HepG2 (cell line): ENCODE data around the gene SCFD2. TPM values are rescaled to one million over a fixed set of nuclear protein-coding genes. Genes with fewer than 3 reads are reported as not detected.
A peak's percentile ranks its signal among the peaks of the same experiment; 100 is the strongest.

ENCODE experiments used
- ATAC-seq: fragments of 200-7000 bp; cut with Tn5 transposase; 3 replicates; pipeline ENCODE4 v1.9.1; 2020; ENCODE audit warnings: mild to moderate bottlenecking, moderate library complexity
- BruUV-seq: library from RNA; stranded (reverse); fragments of 400-500 nt; replicated peaks from 2 replicates; lab custom pipeline; 2021; lab: Mats Ljungman, UMichigan
- CTCF ChIA-PET: fragments of 300-600 bp; formaldehyde crosslinking; extraction: SDS; loops from one replicate; lab custom pipeline; 2021; ENCODE audit warnings: low total read pairs, inconsistent platforms, low intra/inter-chr PET ratio; lab: Yijun Ruan, JAX
- POLR2A ChIA-PET: fragments of 350-600 bp; sonication (Branson Sonifier 250); formaldehyde crosslinking; loops from one replicate; lab custom pipeline; 2020; ENCODE audit warnings: antibody characterized with exemption, inconsistent platforms; lab: Yijun Ruan, JAX
- DNase-seq: peaks from one replicate; pipeline ENCODE4 v3.0.0-alpha.2; 2015; ENCODE audit warnings: low spot score
- FAIRE-seq: peaks from 3 replicates; lab custom pipeline; 2011; peaks lifted over from hg19 to GRCh38; lab: Jason Lieb, UNC
- H2AFZ ChIP-seq: one replicate; pipeline ENCODE4 v1.6.1; 2011; ENCODE audit warnings: low read length, inconsistent platforms
- H3K27ac ChIP-seq: fragments of 300-600 bp; 3 replicates; pipeline ENCODE4 v1.8.0; 2011; ENCODE audit warnings: mixed run types, mild to moderate bottlenecking, mixed read lengths, low read length, inconsistent platforms; ENCODE audit not compliant: insufficient read depth; ENCODE audit errors: extremely low read length
- H3K27me3 ChIP-seq, 2 experiments: fragments of 200-600 bp in 1 of 2; 2 replicates in 1 of 2; 3 replicates in 1 of 2; pipeline versions ENCODE4 v1.6.0 to v1.8.0; 2011; ENCODE audit warnings: low read length in 2 of 2, mild to moderate bottlenecking in 2 of 2, moderate library complexity in 2 of 2, inconsistent platforms in 1 of 2; ENCODE audit not compliant: insufficient read depth in 2 of 2, control insufficient read depth in 1 of 2
- H3K36me3 ChIP-seq, 2 experiments: fragments of 200-600 bp in 1 of 2; replicated peaks in 1 of 2; 2 replicates in 1 of 2; 3 replicates in 1 of 2; pipeline versions ENCODE4 v1.5.1 to v1.8.0; 2011; ENCODE audit warnings: low read length in 2 of 2, inconsistent platforms in 1 of 2; ENCODE audit not compliant: insufficient read depth in 2 of 2, control insufficient read depth in 1 of 2
- H3K4me1 ChIP-seq: 2 replicates; pipeline ENCODE4 v1.5.1; 2012; ENCODE audit warnings: low read length, inconsistent platforms; ENCODE audit not compliant: insufficient read depth
- H3K4me2 ChIP-seq: 2 replicates; pipeline ENCODE4 v1.6.0; 2011; ENCODE audit warnings: low read depth, low read length, inconsistent platforms
- H3K4me3 ChIP-seq, 3 experiments: fragments of 200-600 bp in 1 of 3; sonication (generic), shearing (Covaris generic) in 1 of 3; replicated peaks in 1 of 3; 2 replicates each; pipeline ENCODE4 v1.5.1; 2011 to 2016; ENCODE audit warnings: low read length in 3 of 3, inconsistent platforms in 2 of 3, low read depth in 2 of 3, mild to moderate bottlenecking in 2 of 3, control low read depth in 1 of 3, mixed read lengths in 1 of 3; ENCODE audit not compliant: insufficient read depth in 1 of 3
- H3K79me2 ChIP-seq: one replicate; pipeline ENCODE4 v1.6.1; 2011; ENCODE audit warnings: low read length, inconsistent platforms; ENCODE audit not compliant: insufficient read depth
- H3K9ac ChIP-seq: 2 replicates; pipeline ENCODE4 v1.6.0; 2011; ENCODE audit warnings: mild to moderate bottlenecking, low read depth, low read length, inconsistent platforms; ENCODE audit not compliant: insufficient read depth
- H3K9me3 ChIP-seq: 2 replicates; pipeline ENCODE4 v1.5.1; 2012; ENCODE audit warnings: mild to moderate bottlenecking, low read length
- H4K20me1 ChIP-seq: 2 replicates; pipeline ENCODE4 v1.6.0; 2011; ENCODE audit warnings: inconsistent platforms, mild to moderate bottlenecking, low read length, moderate library complexity; ENCODE audit not compliant: insufficient read depth
- ELF4 ChIP-seq: sonication (generic); formaldehyde crosslinking; IDR thresholded peaks from 2 replicates; pipeline ENCODE4 v1.5.0; 2020; ENCODE audit warnings: missing genetic modification reagents, mild to moderate bottlenecking, moderate library complexity, borderline replicate concordance
- FIP1L1 ChIP-seq: fragments of 200-400 bp; formaldehyde crosslinking; IDR thresholded peaks from 2 replicates; pipeline ENCODE4 v1.6.1; 2018; ENCODE audit warnings: low read depth, mild to moderate bottlenecking, low read length, moderate library complexity, borderline replicate concordance; ENCODE audit not compliant: insufficient read depth
- FOXM1 ChIP-seq: sonication (generic); formaldehyde crosslinking; IDR thresholded peaks from 2 replicates; pipeline ENCODE4 v1.5.0; 2020; ENCODE audit warnings: missing genetic modification reagents
- SIX4 ChIP-seq: sonication (generic); formaldehyde crosslinking; IDR thresholded peaks from 2 replicates; pipeline ENCODE4 v1.4.0; 2020; ENCODE audit warnings: missing genetic modification reagents
- SMAD1 ChIP-seq: sonication (generic); formaldehyde crosslinking; IDR thresholded peaks from 2 replicates; pipeline ENCODE4 v1.4.0; 2020; ENCODE audit warnings: missing genetic modification reagents, low read depth, mild to moderate bottlenecking, borderline replicate concordance
- TAF1 ChIP-seq: sonication (generic); formaldehyde crosslinking; IDR thresholded peaks from 2 replicates; pipeline ENCODE4 v1.4.0; 2020; ENCODE audit warnings: missing genetic modification reagents
- TEF ChIP-seq: sonication (generic); formaldehyde crosslinking; IDR thresholded peaks from 2 replicates; pipeline ENCODE4 v1.5.0; 2020; ENCODE audit warnings: missing genetic modification reagents
- ZNF251 ChIP-seq: sonication (generic); formaldehyde crosslinking; IDR thresholded peaks from 2 replicates; pipeline ENCODE4 v1.9.0; 2021; ENCODE audit warnings: mild to moderate bottlenecking, missing genetic modification reagents
- ZNF512B ChIP-seq: sonication (generic); formaldehyde crosslinking; IDR thresholded peaks from 2 replicates; pipeline ENCODE4 v1.5.1; 2020; ENCODE audit warnings: missing genetic modification reagents, mild to moderate bottlenecking, borderline replicate concordance
- ZNF784 ChIP-seq: sonication (generic); formaldehyde crosslinking; IDR thresholded peaks from 2 replicates; pipeline ENCODE4 v1.5.1; 2020; ENCODE audit warnings: missing genetic modification reagents, mild to moderate bottlenecking, borderline replicate concordance
- ZNF790 ChIP-seq: sonication (generic); formaldehyde crosslinking; IDR thresholded peaks from 2 replicates; pipeline ENCODE4 v1.8.0; 2022; ENCODE audit warnings: missing genetic modification reagents, mild to moderate bottlenecking, borderline replicate concordance
- ZSCAN12 ChIP-seq: sonication (generic); formaldehyde crosslinking; IDR thresholded peaks from 2 replicates; pipeline ENCODE4 v1.9.0; 2021; ENCODE audit warnings: mild to moderate bottlenecking, missing genetic modification reagents
- WGBS: methylation state at CpG from one replicate; pipeline ENCODE4 v1.1.6; 2017; ENCODE audit warnings: low lambda C conversion rate; 5-methylcytosine and 5-hydroxymethylcytosine counted together
- in situ Hi-C: cut with HindIII; loops from 2 replicates; pipeline ENCODE4 v1.10.0; 2017; ENCODE audit warnings: low pct_unique_long_range_greater_than_20kb; ENCODE audit not compliant: extremely low pct_ligation_motif_present
- intact Hi-C: fragments of 100-400 bp; cut with micrococcal nuclease; formaldehyde crosslinking; loops from one replicate; pipeline ENCODE4 v1.10.0; 2022; ENCODE audit not compliant: unreplicated experiment
- polyA plus RNA-seq, 8 experiments: library from polyadenylated mRNA; depleted of rRNA in 3 of 8; stranded (reverse) in 7 of 8; unstranded in 1 of 8; fragments of >200 nt; fragmentation: Illumina TruSeq in 4 of 8; extraction: Trizol in 4 of 8; gene quantifications; 2 replicates each; pipeline versions ENCODE4 v1.2.1 to v1.2.3, GENCODE V29; 2011 to 2016; ENCODE audit warnings: low read depth in 4 of 8, missing spikeins in 1 of 8, mixed read lengths in 1 of 8; ENCODE audit not compliant: insufficient read depth in 1 of 8
- total RNA-seq, 5 experiments: library from RNA; depleted of rRNA; stranded (reverse); fragments of >200 nt; fragmentation: Illumina TruSeq; extraction: Trizol; gene quantifications; 2 replicates each; pipeline ENCODE4 v1.2.3, GENCODE V29; 2016; ENCODE audit warnings: low read depth in 1 of 5

SCFD2 gene
- total and polyA plus RNA-seq, 2 of the 13 experiments (the other 11 are each of a cell fraction or from before 2014, with no cell fraction given): 4.6 to 15.6 TPM

GRCh38 chr4:53376900-53377299, 11.0 kb upstream of the SCFD2 start:
- Histone ChIP-seq H3K79me2 (peaks cover 42% of the 10 kb centered on the region), H3K4me3 (peak overlapping the region; percentile 94 to 99 (median 98)), H3K27ac (no peak overlapping the region), H3K36me3 (no peaks in the 10 kb centered on the region; a peak in 1 of 5 replicates), H3K9me3 (no peaks in the 10 kb centered on the region), H3K4me2 (peak overlapping the region; percentile 87)
- BruUV-seq: no TSS peak
- 13% methylated on average over 5 of the region's 5 CpGs for WGBS
- in situ Hi-C loops (loop anchor here (10.0 kb wide), 1 partner anchor 362 kb away; no protein-coding TSS in a partner anchor), intact Hi-C loops (loop anchor here (5.0 kb wide), 1 partner anchor 360 kb away; no protein-coding TSS in a partner anchor)
- CTCF ChIA-PET: no interaction called here
- POLR2A ChIA-PET: interaction anchor here (1.0 to 2.7 kb wide), 2 partner anchors 11 to 357 kb away, joined by 3 to 12 read pairs; partner anchors contain the start of gene SCFD2
- FAIRE-seq: no peak
- no peak for DNase-seq
- TF ChIP-seq ZNF790 (CRISPR knock-in tag): peak; percentile 8; the same call in 1 of the 2 replicates
- no peak for TF ChIP-seq ZNF251 (CRISPR knock-in tag)
- TF ChIP-seq, all 625 proteins: peak for 1
- H2AFZ ChIP-seq: peak overlapping the region; percentile 67
- peak overlapping the region; percentile 93; the same call in 1 of the 2 replicates for H3K9ac ChIP-seq
- H3K27me3 ChIP-seq: no peaks in the 10 kb centered on the region
- H3K4me1 ChIP-seq: peaks cover 49% of the 10 kb centered on the region
- ATAC-seq: peak; percentile 47
- H4K20me1 ChIP-seq: no peaks in the 10 kb centered on the region; the same call in 1 of the 2 replicates

GRCh38 chr4:53374777-53375258, 9.0 kb upstream of the SCFD2 start:
- FAIRE-seq (no peak), ATAC-seq (no peak), DNase-seq (no peak)
- Histone ChIP-seq H3K4me1 (peaks cover 35% of the 10 kb centered on the region), H3K4me2 (no peak overlapping the region), H3K36me3 (no peaks in the 10 kb centered on the region), H3K27ac (no peak overlapping the region), H3K4me3 (no peak overlapping the region), H4K20me1 (no peaks in the 10 kb centered on the region), H3K9me3 (no peaks in the 10 kb centered on the region), H2AFZ (no peak overlapping the region), H3K79me2 (peaks cover 24% of the 10 kb centered on the region), H3K9ac (no peak overlapping the region), H3K27me3 (0 out of 5 replicates have a peak, but pooled peaks cover 0 to 6% of the 10 kb centered on the region in 2 experiments)
- intact Hi-C loops: loop anchor here (5.0 kb wide), 1 partner anchor 358 kb away; no protein-coding TSS in a partner anchor
- no TSS peak for BruUV-seq
- ChIA-PET CTCF (no interaction called here), POLR2A (interaction anchor here (1.2 kb wide), 1 partner anchor 9 kb away, joined by 4 read pairs; the partner anchor contains the start of gene SCFD2)
- in situ Hi-C loops: loop anchor here (10.0 kb wide), 1 partner anchor 360 kb away; no protein-coding TSS in a partner anchor
- WGBS: 33% methylated on average over 4 of the region's 4 CpGs
- no peak for TF ChIP-seq ZNF784 (CRISPR knock-in tag)
- TF ChIP-seq ZNF512B: no peak
- TF ChIP-seq SMAD1 (CRISPR knock-in tag): no peak
- no peak for TF ChIP-seq ZSCAN12 (CRISPR knock-in tag)
- TF ChIP-seq TEF (CRISPR knock-in tag): no peak
- TF ChIP-seq TAF1 (CRISPR knock-in tag): no peak
- no peak for TF ChIP-seq FOXM1 (CRISPR knock-in tag)
- no peak for TF ChIP-seq FIP1L1
- TF ChIP-seq ELF4: no peak
- no peak for TF ChIP-seq SIX4
